Gastrocnemius medialis (tissue), 4 donors: ENCODE results near the gene TAS2R41. TPM values are rescaled to one million over a fixed set of nuclear protein-coding genes. Genes with fewer than 3 reads are reported as not detected.

Source experiments
- ATAC-seq, 2 donors: fragments of 150-250 bp; one replicate each; pipeline ENCODE4 v1.9.1; 2016
- DNase-seq, 2 donors: peaks; one replicate each; pipeline ENCODE4 v3.0.0-alpha.2; 2019
- H3K27ac ChIP-seq, 4 donors: fragments of 200-600 bp; sonication (generic); 1 replicate in 1 of 4; 2 replicates in 3 of 4; pipeline ENCODE4 v1.5.1; 2016 to 2018; ENCODE audit warnings: mild to moderate bottlenecking in 2 of 4, moderate library complexity in 1 of 4
- H3K27me3 ChIP-seq, 3 donors: fragments of 200-600 bp; sonication (generic) in 2 of 3; 1 replicate in 1 of 3; 2 replicates in 2 of 3; pipeline versions ENCODE4 v1.5.1 to v1.6.0; 2016 to 2019; ENCODE audit warnings: mild to moderate bottlenecking in 1 of 3, moderate library complexity in 1 of 3
- H3K36me3 ChIP-seq, 2 donors: fragments of 200-600 bp; sonication (generic) in 1 of 2; one replicate each; pipeline ENCODE4 v1.5.1; 2017 to 2018
- H3K4me1 ChIP-seq, 2 donors: fragments of 200-600 bp; sonication (generic) in 1 of 2; one replicate each; pipeline ENCODE4 v1.5.1; 2016 to 2017; ENCODE audit warnings: mild to moderate bottlenecking in 2 of 2
- H3K4me3 ChIP-seq, 4 donors: fragments of 200-600 bp; sonication (generic) in 3 of 4; 1 replicate in 1 of 4; 2 replicates in 3 of 4; pipeline ENCODE4 v1.5.1; 2016 to 2019; ENCODE audit warnings: mild to moderate bottlenecking in 2 of 4
- H3K9me3 ChIP-seq, 3 donors: fragments of 200-600 bp; sonication (generic) in 2 of 3; 1 replicate in 1 of 3; 2 replicates in 2 of 3; pipeline ENCODE4 v1.5.1; 2016 to 2019
- POLR2A ChIP-seq, 2 donors: fragments of 450-650 bp; IDR thresholded peaks; one replicate each; pipeline ENCODE4 v1.6.1; 2017; ENCODE audit warnings: antibody characterized with exemption in 2 of 2, mild to moderate bottlenecking in 2 of 2, moderate library complexity in 2 of 2
- in situ Hi-C, 4 donors: fragments of 200-750 bp; cut with MboI; loops; one replicate each; pipeline versions ENCODE4 v1.15.0 to v1.8.0; 2017; ENCODE audit warnings: low sequenced_read_pairs in 4 of 4
- intact Hi-C: fragments of 100-400 bp; cut with DNase I; formaldehyde crosslinking; loops from one replicate; pipeline ENCODE4 v1.15.1; 2023; ENCODE audit warnings: low total_unique reads
- total RNA-seq, 4 donors: library from RNA; depleted of rRNA; stranded (reverse); fragments of >200 nt; gene quantifications; one replicate each; pipeline versions ENCODE4 v1.1.0 to v1.2.3, GENCODE V29; 2016
- TF ChIP-seq, protein P1 (sequence below), 5 experiments: fragments of 450-650 bp in 3 of 5; fragments of 200-600 bp in 2 of 5; sonication (generic) in 2 of 5; IDR thresholded peaks in 4 of 5; conservative IDR thresholded peaks in 1 of 5; 1 replicate in 4 of 5; 2 replicates in 1 of 5; pipeline ENCODE4 v1.5.1; 2016 to 2019; ENCODE audit warnings: antibody characterized with exemption in 5 of 5, mild to moderate bottlenecking in 3 of 5, moderate library complexity in 3 of 5

Gene TAS2R41
- total RNA-seq, 4 donors from 2014 or later, result not detected

DNA sequence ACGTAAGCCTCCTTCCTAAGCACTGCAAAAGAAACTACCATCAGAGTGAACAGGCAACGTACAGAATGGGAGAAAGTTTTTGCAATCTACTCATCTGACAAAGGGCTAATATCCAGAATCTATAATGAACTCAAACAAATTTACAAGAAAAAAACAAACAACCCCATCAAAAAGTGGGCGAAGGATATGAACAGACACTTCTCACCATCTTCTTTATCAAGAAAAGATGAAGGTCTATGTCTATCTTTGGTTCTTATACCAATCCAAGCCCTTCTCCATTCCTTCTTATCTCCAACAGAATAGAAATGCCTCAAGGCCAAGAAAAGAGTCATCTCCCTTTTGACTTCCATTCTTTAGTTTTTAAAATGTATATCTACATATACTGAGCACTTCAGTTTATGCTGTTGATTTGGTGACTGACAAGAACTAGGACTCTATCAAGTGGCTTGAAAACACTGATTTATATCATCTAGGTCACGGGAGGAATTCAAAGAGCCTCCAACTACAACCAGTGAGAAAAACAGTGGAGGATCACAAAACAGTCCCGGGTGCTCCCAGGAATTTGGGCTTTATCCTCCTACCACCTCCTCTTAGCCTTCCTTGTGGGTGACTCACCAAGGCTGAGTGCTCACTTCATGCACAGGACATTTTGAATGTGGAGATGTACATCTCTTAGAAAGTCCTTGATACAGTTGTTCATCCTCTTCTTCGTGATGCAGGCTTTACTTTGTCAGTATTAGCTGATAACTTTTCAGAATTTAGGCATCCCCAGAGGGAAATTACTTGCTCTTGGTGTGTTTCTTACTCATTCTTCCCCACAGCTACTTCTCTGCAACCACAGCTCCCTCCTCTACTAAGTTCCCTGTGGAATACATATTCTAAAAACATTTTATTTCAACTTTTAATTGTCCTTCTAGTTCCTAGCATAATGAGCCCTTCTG is 15.4 kb downstream of the TAS2R41 start:
- intact Hi-C loops (no loop called here), in situ Hi-C loops (no loop called here)
- Histone ChIP-seq H3K4me1 (peaks cover 0 to 7% of the 10 kb centered on the region in 2 donors), H3K27me3 (no peaks in the 10 kb centered on the region), H3K36me3 (no peaks in the 10 kb centered on the region), H3K27ac (peak overlapping the region in 1 of 4 donors; percentile 63), H3K4me3 (no peak overlapping the region), H3K9me3 (no peaks in the 10 kb centered on the region)
- TF ChIP-seq, protein P1, sequence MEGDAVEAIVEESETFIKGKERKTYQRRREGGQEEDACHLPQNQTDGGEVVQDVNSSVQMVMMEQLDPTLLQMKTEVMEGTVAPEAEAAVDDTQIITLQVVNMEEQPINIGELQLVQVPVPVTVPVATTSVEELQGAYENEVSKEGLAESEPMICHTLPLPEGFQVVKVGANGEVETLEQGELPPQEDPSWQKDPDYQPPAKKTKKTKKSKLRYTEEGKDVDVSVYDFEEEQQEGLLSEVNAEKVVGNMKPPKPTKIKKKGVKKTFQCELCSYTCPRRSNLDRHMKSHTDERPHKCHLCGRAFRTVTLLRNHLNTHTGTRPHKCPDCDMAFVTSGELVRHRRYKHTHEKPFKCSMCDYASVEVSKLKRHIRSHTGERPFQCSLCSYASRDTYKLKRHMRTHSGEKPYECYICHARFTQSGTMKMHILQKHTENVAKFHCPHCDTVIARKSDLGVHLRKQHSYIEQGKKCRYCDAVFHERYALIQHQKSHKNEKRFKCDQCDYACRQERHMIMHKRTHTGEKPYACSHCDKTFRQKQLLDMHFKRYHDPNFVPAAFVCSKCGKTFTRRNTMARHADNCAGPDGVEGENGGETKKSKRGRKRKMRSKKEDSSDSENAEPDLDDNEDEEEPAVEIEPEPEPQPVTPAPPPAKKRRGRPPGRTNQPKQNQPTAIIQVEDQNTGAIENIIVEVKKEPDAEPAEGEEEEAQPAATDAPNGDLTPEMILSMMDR (IDR thresholded peaks at IDR 0.05 in 4 of 5, conservative IDR thresholded peaks at IDR 0.05 in 1 of 5), result no peak
- TF ChIP-seq POLR2A (IDR thresholded peaks at IDR 0.05), result no peak
- no peak for DNase-seq
- no peak for ATAC-seq

DNA sequence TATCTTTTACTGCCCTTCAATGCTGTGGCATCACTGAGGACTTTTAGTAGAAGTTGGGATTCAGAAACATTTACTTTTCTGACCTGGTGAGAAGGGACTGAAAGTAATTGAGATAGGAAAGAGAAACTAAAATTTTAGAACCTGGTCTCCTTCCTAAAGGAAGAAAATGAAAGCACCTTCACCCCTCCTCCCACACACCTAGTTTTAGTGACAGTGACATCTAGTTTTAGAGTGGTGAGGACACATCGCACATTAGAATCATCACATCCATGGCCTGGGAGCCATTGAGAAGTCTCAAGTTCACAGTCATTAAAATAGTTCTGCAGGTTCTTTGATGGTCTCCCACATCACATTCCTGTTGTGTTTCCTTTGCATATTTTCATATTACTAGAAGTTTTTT is 16.1 kb downstream of the TAS2R41 start:
- Histone ChIP-seq H3K27ac (peak overlapping the region in 1 of 4 donors; percentile 16), H3K27me3 (no peaks in the 10 kb centered on the region), H3K4me1 (peaks cover 0 to 10% of the 10 kb centered on the region in 2 donors), H3K9me3 (no peaks in the 10 kb centered on the region), H3K4me3 (no peak overlapping the region), H3K36me3 (no peaks in the 10 kb centered on the region)
- in situ Hi-C loops (no loop called here), intact Hi-C loops (no loop called here)
- ATAC-seq (no peak), DNase-seq (no peak)
- no peak for TF ChIP-seq POLR2A (IDR thresholded peaks at IDR 0.05)
- TF ChIP-seq, protein P1 (IDR thresholded peaks at IDR 0.05 in 4 of 5, conservative IDR thresholded peaks at IDR 0.05 in 1 of 5), result no peak

GRCh38 chr7:143494622-143495021 is 16.9 kb downstream of the TAS2R41 start:
- Histone ChIP-seq H3K27me3 (no peaks in the 10 kb centered on the region), H3K27ac (no peak overlapping the region), H3K36me3 (no peaks in the 10 kb centered on the region), H3K4me1 (peaks cover 0 to 14% of the 10 kb centered on the region in 2 donors), H3K9me3 (no peaks in the 10 kb centered on the region), H3K4me3 (no peak overlapping the region)
- TF ChIP-seq, protein P1 (IDR thresholded peaks at IDR 0.05 in 4 of 5, conservative IDR thresholded peaks at IDR 0.05 in 1 of 5), result no peak
- TF ChIP-seq POLR2A (IDR thresholded peaks at IDR 0.05), result no peak
- DNase-seq (no peak), ATAC-seq (no peak)
- intact Hi-C loops, result no loop called here
- in situ Hi-C loops, result no loop called here

- DNase-seq (no peak), ATAC-seq (no peak)
- TF ChIP-seq, protein P1 (IDR thresholded peaks at IDR 0.05 in 4 of 5, conservative IDR thresholded peaks at IDR 0.05 in 1 of 5), result no peak
- no peak for TF ChIP-seq POLR2A (IDR thresholded peaks at IDR 0.05)
- H3K36me3 ChIP-seq, result no peaks in the 10 kb centered on the region
- no peaks in the 10 kb centered on the region for H3K27me3 ChIP-seq
- in situ Hi-C loops (no loop called here), intact Hi-C loops (no loop called here)
- H3K4me1 ChIP-seq, result peaks cover 0 to 17% of the 10 kb centered on the region in 2 donors
- no peak overlapping the region for H3K27ac ChIP-seq
- H3K4me3 ChIP-seq, result no peak overlapping the region
- H3K9me3 ChIP-seq, result no peaks in the 10 kb centered on the region
Measured at GRCh38 chr7:143495851-143496250, 18.2 kb downstream of the TAS2R41 start.
